Adrenal gland (tissue), 5 donors: ENCODE measurements around the gene GATA5.

Experiments used
- POLR2A ChIP-seq, 2 donors: fragments of 450-650 bp; IDR thresholded peaks; one replicate each; pipeline ENCODE4 v1.6.1; 2017; ENCODE audit warnings: antibody characterized with exemption in 2 of 2, mild to moderate bottlenecking in 2 of 2, moderate library complexity in 1 of 2
- TF ChIP-seq, protein P1 (sequence below), 6 experiments: fragments of 450-650 bp in 4 of 6; fragments of 200-600 bp in 2 of 6; sonication (generic) in 1 of 6; IDR thresholded peaks; 1 replicate in 5 of 6; 2 replicates in 1 of 6; pipeline versions ENCODE4 v1.5.1 to v1.8.0; 2016 to 2021; ENCODE audit warnings: antibody characterized with exemption in 6 of 6, mild to moderate bottlenecking in 2 of 6, moderate library complexity in 1 of 6
- donor health status: DM: no; HTN: no; CAD: no.

GRCh38 chr20:62506791-62507190 lies 31.0 kb upstream of the GATA5 start:
- TF ChIP-seq, protein P1, sequence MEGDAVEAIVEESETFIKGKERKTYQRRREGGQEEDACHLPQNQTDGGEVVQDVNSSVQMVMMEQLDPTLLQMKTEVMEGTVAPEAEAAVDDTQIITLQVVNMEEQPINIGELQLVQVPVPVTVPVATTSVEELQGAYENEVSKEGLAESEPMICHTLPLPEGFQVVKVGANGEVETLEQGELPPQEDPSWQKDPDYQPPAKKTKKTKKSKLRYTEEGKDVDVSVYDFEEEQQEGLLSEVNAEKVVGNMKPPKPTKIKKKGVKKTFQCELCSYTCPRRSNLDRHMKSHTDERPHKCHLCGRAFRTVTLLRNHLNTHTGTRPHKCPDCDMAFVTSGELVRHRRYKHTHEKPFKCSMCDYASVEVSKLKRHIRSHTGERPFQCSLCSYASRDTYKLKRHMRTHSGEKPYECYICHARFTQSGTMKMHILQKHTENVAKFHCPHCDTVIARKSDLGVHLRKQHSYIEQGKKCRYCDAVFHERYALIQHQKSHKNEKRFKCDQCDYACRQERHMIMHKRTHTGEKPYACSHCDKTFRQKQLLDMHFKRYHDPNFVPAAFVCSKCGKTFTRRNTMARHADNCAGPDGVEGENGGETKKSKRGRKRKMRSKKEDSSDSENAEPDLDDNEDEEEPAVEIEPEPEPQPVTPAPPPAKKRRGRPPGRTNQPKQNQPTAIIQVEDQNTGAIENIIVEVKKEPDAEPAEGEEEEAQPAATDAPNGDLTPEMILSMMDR (IDR thresholded peaks at IDR 0.05): no peak
- no peak for TF ChIP-seq POLR2A (IDR thresholded peaks at IDR 0.05)
